Measurements from ENCODE around the gene APOL3.
A peak's percentile ranks its signal among the peaks of the same experiment; 100 is the strongest.
"Not testable (repeated sequence)": the region's sequence is repeated elsewhere in the genome, so short reads cannot be mapped to it uniquely, and the experiment has no call there.

Gene APOL3

DNA sequence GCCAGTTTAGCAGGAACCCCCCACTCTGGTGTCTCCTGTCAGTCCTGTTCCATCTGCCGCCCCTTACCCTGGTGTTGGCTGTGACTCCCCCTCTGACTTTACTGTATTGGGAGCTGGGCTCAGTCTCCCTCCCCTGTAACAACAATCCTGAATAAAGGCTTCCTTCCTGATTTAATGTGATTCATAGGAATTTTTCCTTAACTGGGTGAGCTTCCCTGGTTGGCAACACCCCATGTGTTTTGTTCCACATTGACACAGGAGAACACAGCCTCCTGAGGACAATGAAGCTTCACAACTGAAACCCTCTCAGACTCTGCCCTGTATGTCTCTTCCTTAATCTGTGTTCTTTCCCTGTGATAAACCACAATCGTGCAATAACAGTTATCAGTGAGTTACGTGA, 32.6 kb upstream of the APOL3 start:
- DNase-seq (ENCODE audit: low spot score): no peak

DNA sequence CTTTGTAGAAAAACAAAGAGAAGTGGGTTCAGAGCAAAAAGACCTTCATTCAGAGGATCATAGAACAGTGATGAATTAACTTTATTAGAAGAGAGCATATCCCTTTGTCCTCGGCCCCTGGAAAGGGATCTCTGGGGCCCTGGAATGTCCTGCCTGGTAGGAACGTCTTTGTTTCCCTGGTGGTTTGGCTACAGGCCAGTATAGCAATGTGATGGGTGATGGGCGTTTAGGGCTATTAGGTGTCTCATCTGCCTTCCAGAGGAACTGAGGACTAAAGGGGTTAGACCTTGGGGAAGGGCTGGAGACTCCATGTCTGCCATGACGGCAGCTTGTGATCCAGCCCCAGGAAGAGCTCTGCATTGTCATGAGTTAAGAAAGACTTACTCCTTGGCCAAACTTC, 32.0 kb upstream of the APOL3 start:
- no peak for DNase-seq (ENCODE audit: low spot score)

DNA sequence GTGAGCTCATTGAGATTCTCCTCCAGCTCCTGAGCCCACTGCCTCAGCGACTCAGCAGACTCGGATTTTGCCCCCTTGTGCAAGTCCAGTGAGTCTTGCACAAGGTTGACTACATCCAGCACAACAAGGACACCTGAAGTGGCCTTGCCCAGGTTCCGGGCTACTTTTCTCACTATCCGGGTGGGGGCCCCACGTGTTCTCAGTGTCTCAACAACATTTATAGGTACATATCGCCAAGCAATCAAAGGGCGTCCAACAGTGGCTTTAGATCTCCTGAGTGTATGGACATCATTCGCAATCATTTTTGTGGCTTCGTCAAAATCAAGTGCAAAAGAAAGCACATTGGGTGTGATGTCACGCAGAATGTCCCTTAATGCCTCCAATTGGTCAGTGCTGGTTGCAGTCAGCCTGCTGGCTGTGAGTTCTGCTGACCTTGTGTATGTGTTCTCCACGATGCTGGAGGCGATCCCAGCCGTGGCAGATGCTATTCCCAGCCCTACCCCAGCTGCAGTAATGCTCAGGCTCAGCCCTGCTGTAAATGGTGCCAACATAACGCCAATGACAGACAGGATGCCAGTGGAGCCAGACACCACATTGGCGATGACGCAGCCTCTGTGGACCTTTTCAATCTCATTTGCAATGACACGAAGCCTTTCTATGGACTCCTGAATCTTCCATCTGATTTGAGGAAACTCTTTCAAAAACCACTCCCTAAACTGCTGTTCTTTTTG, 30.7 kb upstream of the APOL3 start:
- DNase-seq (ENCODE audit: low spot score): peak; percentile 92

DNA sequence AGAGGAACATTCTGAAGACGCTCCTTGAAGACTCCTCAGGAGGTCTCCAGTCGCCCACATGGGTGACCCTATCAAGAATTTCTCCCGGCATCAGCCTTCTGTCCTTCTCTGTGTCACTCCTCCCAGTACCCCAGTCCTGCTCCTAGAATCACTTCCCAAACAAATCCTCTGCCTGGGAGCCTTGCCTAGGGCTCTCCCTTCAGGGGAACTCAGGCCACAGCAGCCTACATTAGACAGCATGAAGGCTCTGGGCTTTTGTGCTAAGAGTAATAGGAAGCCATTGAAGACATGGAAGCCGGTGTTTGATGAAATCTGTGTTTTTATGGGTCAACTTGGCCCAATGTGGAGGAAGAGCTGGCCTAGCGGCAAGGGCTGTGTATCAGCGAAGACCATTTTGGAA, 27.3 kb upstream of the APOL3 start:
- not testable (repeated sequence) for DNase-seq (ENCODE audit: low spot score)

DNA sequence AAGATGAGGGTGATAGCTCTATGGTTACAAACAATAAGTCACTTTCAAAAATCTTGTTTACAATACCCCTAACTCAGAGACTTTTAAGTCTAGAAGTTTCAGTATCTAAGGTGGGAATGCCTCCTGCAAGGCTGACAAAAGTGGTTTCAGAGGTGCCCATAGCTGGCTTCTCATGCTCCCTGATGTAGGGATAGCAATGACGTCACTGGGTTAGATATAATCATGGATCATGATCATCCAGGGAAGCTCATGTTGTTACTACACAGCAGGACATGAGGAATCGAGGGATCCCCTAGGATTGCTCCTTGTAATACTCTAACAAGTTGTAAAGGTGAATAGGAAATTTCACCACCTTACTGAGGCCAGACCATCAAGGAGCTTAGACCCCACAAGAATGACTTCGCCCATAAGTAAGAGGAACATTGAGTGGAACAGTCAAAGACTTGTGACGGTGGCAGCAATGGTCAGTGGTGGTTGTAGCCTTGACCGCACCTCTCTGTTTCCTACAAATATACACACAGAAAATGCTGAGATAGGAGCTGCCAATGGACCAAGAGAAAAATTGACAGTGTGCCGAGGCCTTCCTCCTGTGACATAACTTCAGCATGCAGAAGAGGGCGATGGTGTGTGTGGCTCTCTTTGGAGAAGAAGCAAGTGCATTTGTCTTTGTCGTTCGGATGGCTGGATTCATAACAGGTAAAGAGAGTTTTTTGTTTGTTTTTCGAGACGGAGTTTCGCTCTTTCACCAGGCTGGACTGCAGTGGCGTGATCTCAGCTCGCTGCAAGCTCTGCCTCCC, 25.5 kb upstream of the APOL3 start:
- no peak for DNase-seq (ENCODE audit: low spot score)

DNA sequence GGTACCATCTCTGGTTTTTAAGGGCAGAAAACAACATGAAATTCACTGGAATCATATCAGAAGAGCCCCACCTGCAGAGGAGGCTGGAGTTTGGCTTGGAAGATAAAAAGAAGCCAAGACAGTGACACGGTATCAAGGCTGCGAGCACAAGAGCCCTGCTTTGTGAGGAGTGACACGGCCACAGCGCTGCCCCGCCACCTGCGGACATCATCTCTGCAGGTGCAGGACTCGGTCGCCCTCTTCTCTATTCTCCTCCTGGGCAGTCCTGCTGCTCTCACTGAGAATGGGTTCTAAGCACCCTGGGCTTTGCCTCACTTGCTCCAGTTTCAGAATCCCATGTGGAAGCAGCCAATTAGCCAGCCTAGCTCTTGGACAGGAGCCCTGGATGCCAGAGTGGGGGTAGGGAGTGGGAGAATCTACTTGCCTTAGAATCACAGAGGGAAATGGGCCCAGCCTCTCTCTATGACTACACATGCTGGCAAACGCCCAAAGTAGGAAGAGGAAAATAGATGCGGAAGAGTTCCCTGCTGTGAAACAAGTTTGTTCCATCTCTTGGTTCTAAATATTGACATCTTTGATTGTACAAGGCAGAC, 24.0 kb upstream of the APOL3 start:
- peak; percentile 43 for DNase-seq (ENCODE audit: low spot score)

DNA sequence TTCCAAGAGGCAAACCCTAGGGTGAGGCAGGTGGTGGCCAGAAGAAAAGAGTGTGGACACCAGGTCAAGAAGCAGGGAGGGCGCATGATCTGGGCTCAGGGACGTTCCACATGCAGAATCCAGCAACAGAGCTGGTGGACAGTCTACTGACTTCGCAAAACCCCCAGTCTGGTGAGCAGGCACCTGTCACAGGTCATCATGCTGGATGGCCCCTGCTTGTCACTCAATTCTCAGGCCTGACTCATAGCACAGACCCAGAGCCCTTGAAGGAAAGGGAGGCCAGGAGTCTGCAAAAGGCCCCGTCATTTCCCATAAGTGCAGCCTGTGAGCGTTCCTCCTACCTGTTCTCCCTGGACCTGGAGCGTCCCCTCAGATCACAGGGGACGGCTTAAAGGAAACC, 22.9 kb upstream of the APOL3 start:
- no peak for DNase-seq (ENCODE audit: low spot score)

DNA sequence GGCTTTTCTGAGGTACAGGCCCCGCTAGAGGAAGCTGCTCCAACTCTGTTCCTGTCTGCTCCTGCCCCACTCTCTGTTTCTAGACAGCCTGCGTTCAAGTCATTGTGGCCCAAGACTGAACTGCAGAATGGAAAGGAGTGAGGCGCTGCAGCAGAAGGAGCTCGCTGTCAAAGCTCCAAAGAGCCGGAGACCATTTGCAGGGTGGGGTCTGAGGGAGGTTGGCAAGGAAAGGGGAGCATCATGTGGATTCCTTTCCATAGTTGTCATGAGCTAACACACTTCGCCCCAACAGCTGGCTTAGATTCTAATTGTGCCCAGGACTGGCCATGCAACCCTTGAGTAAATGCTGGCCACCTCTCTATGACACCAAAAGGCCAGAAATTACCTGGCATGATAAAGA, 22.3 kb upstream of the APOL3 start:
- no peak for DNase-seq (ENCODE audit: low spot score)

DNA sequence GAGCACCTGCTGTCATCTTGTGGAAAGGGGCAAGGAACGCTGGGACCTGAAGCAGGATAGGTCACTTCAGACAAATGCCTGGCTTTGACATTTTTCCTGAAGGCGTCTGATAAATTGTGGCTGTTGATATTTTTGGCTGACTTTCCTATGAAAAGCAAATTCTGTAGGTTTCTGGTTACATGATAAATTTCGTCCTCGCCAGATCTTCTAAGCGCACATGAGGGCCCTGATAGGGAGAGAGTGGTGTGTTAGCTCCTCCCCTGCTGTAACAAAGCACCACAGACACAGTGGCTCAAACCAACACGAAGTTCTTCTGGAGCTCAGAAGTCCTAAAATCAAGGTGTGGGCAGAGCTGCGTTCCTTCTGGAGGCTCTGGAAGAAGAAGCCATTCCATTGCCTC, 21.5 kb upstream of the APOL3 start:
- no peak for DNase-seq (ENCODE audit: low spot score)

DNA sequence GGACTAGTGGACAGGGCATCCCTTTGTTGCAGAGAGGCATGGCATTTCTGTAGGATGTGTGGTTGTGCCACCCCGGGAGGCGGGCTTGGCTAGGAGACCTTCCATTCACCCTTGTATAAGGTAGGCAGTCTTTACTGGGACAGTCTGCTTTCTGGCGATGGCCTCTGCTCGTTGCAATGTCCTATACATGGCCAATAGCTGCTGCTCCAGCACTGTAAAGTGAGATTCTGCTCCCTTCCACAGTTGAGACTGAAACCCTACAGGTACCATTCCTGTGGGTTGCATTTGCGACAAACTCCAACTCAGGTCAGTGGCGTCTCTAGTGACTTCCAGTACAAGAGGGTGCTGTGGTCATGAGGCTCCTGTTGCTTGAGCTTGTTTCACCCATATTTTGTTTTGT, 20.4 kb upstream of the APOL3 start:
- DNase-seq (ENCODE audit: low spot score): no peak

DNA sequence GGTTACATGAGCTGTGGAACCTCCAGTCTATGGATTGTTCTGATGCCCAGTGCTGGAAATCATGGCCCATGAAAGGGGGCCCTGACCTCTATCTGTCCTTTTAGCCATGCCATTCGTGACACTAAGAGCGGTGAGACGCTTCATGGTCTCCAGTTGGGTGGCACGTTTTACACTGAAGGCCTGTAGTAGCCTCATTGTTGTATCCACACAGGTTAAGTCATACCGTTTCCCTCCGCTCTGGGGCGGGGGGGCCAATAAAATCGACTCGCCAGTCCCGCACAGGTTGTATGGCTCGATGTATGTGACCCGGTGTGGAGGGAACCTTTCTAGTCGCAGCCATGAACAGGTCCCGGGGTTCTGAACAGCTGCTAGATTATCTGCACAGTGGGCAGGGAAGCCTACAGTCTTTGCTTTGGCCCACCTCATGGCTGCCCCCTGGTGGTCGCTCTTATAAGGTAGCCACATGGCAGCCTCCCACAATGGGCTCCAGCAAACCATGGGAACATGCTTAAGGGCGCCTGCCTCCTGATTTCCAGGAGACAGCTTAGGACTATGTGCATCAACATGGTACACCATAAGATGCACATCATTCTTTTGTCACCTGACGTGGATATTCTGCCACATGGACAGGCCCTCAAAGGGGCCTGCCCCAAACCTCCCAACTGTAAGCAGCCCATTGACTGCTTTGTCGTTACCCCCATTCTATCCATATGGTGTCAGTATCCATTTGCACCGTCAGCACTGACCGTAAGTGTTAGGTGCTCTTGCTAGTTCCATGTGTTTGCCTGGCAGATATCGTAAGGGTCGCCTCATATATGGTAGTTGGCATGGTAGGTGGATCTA, 19.7 kb upstream of the APOL3 start:
- DNase-seq (ENCODE audit: low spot score): no peak

DNA sequence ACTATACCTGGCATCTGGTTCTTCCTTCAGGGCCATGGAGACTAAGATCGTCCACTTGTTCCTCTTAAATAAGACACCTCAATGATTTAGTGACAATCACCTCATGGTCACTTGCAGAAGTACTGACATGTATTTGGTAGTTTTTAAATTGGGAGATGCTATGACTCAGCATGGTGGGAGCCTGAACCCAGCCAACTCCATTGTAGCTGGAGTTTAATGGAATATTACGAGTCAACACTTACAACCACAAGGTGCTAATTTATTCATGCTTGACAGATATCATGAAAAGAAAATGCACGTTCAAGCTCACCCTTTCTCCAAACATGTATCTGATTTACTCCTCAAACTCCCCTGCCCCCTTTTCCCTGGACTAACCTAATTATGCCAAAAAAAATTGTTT, 16.6 kb upstream of the APOL3 start:
- no peak for DNase-seq (ENCODE audit: low spot score)

DNA sequence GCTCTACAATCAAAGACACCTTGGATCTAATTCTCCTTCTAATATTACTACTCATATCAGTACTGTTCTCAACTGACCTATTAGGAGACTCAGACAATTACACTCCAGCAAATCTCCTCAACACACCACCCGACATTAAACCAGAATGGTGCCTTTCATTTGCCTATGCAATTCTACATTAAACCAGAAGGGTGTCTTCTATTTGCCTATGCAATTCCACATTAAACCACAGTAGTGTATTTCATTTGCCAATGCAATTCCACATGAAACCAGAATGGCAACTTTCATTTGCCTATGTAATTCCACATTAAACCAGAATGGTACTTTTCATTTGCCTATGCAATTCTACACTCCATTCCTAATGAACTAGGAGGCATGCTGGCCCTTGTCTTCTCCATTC, 15.3 kb upstream of the APOL3 start:
- no peak for DNase-seq (ENCODE audit: low spot score)

DNA sequence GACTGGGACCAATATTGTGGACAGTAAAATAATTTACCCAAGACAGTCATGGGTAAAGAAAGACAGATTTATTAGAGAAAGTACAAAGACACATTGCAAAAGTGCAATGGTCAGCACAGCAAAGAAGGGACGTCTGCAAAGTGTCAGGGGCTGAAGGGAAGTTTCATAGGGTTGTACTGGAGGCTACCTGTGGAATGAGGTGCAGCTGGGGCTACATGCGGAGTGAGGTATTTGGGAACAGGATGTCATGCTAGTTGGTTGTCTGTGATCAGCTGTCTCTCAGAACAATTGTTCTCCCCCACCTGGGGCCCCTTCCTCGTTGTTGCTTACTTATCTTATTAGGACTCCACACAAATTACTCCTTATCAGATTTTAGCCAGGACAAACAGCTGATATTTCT, 11.4 kb upstream of the APOL3 start:
- DNase-seq (ENCODE audit: low spot score): no peak

DNA sequence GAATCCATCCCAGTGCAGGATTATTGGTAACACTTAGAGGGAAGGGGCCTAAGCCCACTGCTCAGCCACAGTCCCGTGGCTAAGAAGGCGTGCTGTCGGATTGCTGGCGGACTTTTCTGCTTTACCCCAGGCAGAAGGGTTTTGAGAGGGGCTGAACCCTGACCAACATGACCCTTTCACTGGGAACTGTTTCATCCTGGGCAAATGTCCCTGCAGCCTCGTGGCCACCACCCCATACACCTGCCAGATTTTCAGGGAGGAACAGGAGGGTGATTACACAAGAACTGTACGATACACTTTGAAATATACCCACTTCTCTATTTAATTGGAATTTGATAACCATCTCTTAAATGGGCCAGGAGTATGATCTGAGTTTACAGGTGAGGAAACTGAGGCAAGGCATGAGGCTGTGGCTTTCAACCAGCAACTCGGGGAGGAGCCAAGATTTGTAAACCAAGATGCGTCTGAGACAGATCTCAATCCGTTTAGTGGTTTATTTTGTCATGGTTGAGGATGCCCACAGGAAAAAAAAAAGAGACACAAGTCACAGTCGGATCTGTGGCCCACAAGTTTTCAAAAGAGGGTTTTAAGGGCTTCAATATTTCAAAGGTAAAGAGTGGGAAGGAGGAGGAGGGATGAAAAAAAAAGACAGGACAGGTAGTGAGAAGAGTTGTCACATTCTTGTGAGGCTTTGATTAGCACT, 6.1 kb upstream of the APOL3 start:
- DNase-seq (ENCODE audit: low spot score): no peak

DNA sequence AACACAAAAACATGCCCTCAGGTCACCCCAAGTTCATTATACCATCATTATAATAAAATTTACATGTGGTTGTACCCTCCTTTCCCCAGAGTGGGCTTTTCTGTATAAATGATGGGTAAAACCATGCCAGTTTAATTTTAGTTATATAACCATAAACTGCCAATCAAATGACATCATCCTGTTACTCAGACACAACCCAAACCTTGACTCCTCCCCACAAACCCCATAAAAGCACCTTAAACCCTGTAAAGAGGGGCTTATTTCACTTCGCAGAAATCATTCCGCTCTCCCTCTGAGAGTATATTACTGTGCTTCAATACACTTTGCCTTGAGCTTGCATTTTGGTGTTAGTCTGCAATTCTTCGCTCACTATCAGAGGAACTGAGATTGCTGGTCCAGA, 5.5 kb upstream of the APOL3 start:
- DNase-seq (ENCODE audit: low spot score): no peak

DNA sequence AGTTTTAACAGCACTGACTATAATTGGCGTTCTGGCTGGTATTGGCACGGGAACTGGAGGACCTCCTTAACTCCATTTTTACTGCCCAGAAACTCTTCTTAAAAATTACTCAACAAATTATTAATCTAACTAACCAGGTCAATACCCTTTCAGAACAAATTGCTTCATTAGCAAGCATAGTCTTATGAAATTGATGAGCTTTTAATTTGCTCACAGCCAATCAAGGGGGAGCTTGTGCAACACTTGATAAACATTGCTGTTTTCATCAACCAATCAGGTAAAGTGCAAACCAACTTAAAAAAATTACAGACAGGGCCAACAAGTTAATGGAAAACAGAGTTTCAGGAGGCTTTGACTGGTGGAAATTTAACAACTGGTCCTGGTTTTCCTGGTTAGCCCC, 4.6 kb upstream of the APOL3 start:
- no peak for DNase-seq (ENCODE audit: low spot score)

DNA sequence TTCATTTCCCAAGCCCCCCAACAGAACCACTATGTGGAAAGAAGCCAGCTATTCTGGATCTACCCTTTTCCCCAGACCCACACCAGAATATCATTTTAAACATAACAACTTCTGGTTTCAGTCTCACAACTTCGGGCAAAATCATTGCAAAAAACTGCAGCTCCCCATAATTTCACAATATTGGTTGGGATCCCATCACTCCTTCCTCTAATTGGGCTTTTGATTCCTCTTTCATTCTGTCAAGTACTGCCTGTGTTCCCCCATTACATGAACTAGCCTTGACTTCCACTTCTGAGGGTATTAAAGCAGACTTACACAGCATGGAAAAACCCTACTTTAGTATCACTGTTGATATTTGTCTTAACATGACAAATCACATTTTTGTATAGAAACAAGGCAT, 4.1 kb upstream of the APOL3 start:
- no peak for DNase-seq (ENCODE audit: low spot score)

DNA sequence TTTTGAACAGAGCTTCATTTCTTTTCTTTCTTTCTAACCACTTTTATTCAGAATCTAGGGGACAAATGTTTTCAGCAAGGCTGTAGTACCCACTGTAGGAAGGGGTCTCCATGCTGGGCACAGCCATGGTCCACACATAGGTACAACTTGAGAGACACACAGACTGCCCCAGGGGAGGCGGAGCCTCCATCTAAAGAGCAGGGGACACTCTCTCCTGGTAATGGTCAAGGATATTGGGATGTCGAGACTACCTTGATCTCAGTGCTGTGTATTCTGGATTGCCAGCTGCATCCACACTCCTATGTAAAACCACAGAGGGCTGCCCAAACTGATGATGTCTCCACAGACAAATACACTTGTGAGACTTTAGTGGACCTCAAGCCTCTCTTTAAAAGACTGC, 2.9 kb upstream of the APOL3 start:
- no peak for DNase-seq (ENCODE audit: low spot score)

DNA sequence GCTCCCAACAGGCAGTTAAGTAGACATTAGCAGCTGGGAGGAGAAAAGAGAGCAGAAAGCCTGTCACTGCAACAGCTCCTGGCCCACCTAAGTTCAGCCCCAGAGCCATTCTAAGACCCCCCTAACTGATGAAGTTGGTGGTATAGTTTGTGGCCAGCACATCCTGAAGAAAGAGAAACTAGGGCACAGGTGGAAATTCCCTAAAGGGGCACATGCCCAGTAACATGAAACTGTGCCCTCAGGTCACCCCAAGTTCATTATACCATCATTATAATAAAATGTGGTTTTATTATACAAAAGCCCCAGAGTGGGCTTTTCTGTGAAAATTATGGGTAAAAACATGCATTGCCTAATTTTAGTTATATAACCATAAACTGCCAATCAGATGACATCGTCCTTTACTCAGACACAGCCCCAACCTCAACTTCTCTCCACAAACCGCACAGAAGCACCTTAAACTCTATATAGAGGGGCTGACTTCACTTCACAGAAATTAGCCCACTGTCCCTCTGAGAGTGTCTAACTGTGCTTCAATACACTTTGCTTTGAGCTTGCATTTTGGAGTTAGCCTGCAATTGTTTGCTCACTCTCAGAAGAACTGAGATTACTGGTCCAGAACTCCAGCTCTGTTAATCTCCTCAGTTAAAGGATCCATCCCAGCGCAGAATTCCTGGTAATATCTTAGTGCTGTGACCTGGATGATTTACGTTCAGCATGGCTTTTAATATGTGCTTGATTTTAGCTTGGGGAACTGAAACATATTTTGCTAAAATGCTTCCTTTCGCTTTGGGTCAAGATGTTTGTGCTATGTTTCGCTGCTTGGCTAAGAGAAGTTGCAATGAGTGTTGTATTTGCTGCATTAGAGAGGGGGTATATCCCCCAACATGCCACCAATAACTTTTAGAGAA, 1.8 kb upstream of the APOL3 start:
- DNase-seq (ENCODE audit: low spot score): no peak

DNA sequence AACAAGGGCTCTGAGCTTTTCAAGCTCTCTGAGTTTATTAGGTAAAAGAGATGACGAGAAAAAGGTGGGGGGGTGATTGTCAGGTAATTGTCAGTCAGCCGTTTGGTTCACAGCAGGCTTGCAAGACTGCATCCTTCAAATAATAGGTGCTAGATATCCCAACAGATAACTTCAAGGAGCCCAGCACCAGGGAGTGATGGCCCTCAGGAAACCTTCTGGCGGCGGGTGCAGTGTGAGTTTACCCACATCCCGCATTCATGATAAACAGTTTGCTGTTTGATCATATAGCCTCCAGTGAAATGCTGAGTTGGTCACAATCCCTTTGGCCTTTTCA, 1.2 kb upstream of the APOL3 start:
- not testable (repeated sequence) for DNase-seq (ENCODE audit: low spot score)
